Kidney (tissue), 14 donors: ENCODE measurements around the gene LY6G6F. TPM values are rescaled to one million over a fixed set of nuclear protein-coding genes. Genes with fewer than 3 reads are reported as not detected.

Experiments used
- DNase-seq, 5 donors: peaks; one replicate each; pipeline ENCODE4 v3.0.0-alpha.2; 2013 to 2020
- FAIRE-seq: peaks from 2 replicates; lab custom pipeline; 2012; peaks lifted over from hg19 to GRCh38; lab: Jason Lieb, UNC
- H3K27ac ChIP-seq, 2 donors: one replicate each; pipeline ENCODE4 v1.7.0; 2013; ENCODE audit warnings: low read depth in 2 of 2, low read length in 2 of 2, inconsistent platforms in 1 of 2
- H3K27me3 ChIP-seq: one replicate; pipeline ENCODE4 v1.7.1; 2013; ENCODE audit warnings: low read length, inconsistent platforms; ENCODE audit not compliant: control insufficient read depth, insufficient read depth
- H3K36me3 ChIP-seq, 3 donors: one replicate each; pipeline versions ENCODE4 v1.7.0 to v1.7.1; 2013; ENCODE audit warnings: low read length in 3 of 3, control low read depth in 1 of 3, inconsistent platforms in 1 of 3; ENCODE audit not compliant: insufficient read depth in 3 of 3, control insufficient read depth in 2 of 3
- H3K4me1 ChIP-seq, 3 donors: one replicate each; pipeline versions ENCODE4 v1.7.0 to v1.7.1; 2013; ENCODE audit warnings: low read length in 3 of 3, inconsistent platforms in 1 of 3, low read depth in 1 of 3; ENCODE audit not compliant: control insufficient read depth in 2 of 3, insufficient read depth in 2 of 3
- H3K4me3 ChIP-seq, 3 donors: one replicate each; pipeline versions ENCODE4 v1.7.0 to v1.8.1; 2013; ENCODE audit warnings: low read length in 3 of 3, control low read depth in 1 of 3, inconsistent platforms in 1 of 3
- H3K9ac ChIP-seq, 3 donors: one replicate each; pipeline versions ENCODE4 v1.7.0 to v1.7.1; 2013; ENCODE audit warnings: low read length in 3 of 3, control low read depth in 1 of 3, inconsistent platforms in 1 of 3
- H3K9me3 ChIP-seq, 3 donors: one replicate each; pipeline versions ENCODE4 v1.7.0 to v1.7.1; 2013; ENCODE audit warnings: low read length in 3 of 3, control low read depth in 1 of 3, inconsistent platforms in 1 of 3; ENCODE audit not compliant: control insufficient read depth in 2 of 3, insufficient read depth in 1 of 3
- intact Hi-C: fragments of 100-400 bp; cut with DNase I; formaldehyde crosslinking; loops from one replicate; pipeline ENCODE4 v1.11.1; 2022
- polyA plus RNA-seq: library from polyadenylated mRNA; stranded (reverse); fragments of 350-450 nt; fragmentation: Illumina TruSeq; extraction: RNeasy Lipid Tissue Mini Kit (QIAGEN cat#74804); gene quantifications from one replicate; pipeline ENCODE4 v1.2.3, GENCODE V29; 2014; ENCODE audit warnings: low read depth, low replicate concordance; ENCODE audit not compliant: insufficient read depth
- total RNA-seq: library from RNA; stranded (reverse); fragmentation: NEBNext Ultra II Directional; extraction: Animal tissue kit (Norgen Biotek cat#: 25700); gene quantifications from one replicate; pipeline ENCODE4 v1.2.1, GENCODE V29; 2021
- TF ChIP-seq, protein P1 (sequence below): IDR thresholded peaks from 3 replicates; pipeline ENCODE4 v1.5.1; 2012; ENCODE audit warnings: mild to moderate bottlenecking, moderate library complexity, borderline replicate concordance; ENCODE audit not compliant: insufficient read depth; ENCODE audit errors: extremely low read depth
- donor health status: control.
- donor health status: control.
- donor health status: control.
- donor health status: control.
- donor health status: control.
- donor health status: DM: yes; HTN: yes; CAD: no.
- donor health status: Normal renal cell carcinoma (clear cell type).

The LY6G6F gene
- total and polyA plus RNA-seq, 2 donors from 2014 or later: not detected

DNA sequence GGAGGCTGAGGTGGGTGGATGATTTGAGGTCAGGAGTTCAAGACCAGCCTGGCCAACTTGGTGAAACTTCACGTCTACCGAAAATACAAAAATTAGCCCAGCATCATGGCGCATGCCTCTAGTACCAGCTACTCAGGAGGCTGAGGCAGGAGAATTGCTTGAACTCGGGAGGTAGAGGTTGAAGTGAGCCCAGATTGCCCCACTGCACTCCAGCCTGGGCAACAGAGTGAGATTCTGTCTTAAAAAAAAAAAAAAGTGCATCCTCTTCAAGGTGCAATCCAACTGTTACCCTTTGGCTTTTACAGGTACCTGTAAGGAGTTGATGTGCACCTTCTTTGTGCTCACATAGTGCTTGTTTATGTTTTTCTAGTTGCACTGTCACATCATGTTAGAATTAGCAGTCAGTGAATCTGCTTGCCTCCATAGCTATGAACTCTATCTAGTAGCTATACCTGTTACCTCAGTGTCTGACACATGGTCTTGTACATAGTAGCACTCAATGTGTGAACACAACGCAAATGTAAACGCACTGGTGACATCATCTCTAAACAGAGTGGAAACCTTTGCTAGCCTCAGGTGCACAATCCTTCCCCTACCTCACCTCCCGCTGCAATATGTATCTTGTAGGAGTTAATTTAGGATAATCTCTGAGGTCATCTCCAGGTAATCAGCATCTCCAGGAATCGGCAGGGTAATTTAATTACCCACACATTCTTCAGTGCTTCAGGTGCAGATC is 42.8 kb downstream of the LY6G6F start:
- Histone ChIP-seq H3K4me1 (no peaks in the 10 kb centered on the region), H3K27me3 (no peaks in the 10 kb centered on the region), H3K4me3 (no peak overlapping the region), H3K36me3 (peaks cover 0 to 3% (median 3%) of the 10 kb centered on the region in 3 donors), H3K9me3 (no peaks in the 10 kb centered on the region), H3K27ac (no peak overlapping the region), H3K9ac (no peak overlapping the region)
- TF ChIP-seq, protein P1, sequence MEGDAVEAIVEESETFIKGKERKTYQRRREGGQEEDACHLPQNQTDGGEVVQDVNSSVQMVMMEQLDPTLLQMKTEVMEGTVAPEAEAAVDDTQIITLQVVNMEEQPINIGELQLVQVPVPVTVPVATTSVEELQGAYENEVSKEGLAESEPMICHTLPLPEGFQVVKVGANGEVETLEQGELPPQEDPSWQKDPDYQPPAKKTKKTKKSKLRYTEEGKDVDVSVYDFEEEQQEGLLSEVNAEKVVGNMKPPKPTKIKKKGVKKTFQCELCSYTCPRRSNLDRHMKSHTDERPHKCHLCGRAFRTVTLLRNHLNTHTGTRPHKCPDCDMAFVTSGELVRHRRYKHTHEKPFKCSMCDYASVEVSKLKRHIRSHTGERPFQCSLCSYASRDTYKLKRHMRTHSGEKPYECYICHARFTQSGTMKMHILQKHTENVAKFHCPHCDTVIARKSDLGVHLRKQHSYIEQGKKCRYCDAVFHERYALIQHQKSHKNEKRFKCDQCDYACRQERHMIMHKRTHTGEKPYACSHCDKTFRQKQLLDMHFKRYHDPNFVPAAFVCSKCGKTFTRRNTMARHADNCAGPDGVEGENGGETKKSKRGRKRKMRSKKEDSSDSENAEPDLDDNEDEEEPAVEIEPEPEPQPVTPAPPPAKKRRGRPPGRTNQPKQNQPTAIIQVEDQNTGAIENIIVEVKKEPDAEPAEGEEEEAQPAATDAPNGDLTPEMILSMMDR: no peak
- FAIRE-seq (no peak), DNase-seq (no peak)
- intact Hi-C loops: no loop called here

DNA sequence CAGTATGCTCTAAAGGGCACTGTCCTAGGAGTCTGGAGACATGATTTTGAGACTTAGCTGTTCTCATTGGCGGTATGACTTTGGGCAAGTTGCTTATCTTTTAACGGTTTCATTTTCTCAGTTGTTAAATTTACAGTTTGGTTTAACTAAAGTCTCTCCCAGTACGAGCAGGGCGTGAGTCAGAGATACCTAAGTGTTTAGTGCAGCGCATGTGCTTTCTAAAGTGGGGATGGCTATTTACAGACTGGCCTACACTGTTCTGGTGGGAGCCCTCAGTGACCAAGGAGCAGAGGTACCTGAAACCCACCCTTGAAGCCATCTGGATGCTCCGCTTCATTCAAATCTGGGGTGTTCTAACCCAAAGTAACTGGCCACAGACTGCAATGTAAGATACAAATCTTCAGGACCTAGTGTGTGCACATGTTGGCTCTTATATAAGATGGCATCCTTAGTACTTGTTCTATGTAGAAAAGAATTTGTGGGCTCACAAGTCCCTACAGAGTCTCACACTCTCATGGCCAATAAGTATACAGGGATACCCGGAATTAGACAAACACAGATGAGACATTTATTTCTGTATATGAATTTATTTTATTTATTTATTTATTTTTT is 43.9 kb downstream of the LY6G6F start:
- FAIRE-seq (no peak), DNase-seq (peak in 1 of 5 donors; percentile 2)
- no peaks in the 10 kb centered on the region for H3K4me1 ChIP-seq
- no peaks in the 10 kb centered on the region for H3K27me3 ChIP-seq
- H3K27ac ChIP-seq: no peak overlapping the region
- H3K4me3 ChIP-seq: no peak overlapping the region
- H3K9me3 ChIP-seq: no peaks in the 10 kb centered on the region
- TF ChIP-seq, protein P1: no peak
- intact Hi-C loops: no loop called here
- H3K9ac ChIP-seq: no peak overlapping the region
- H3K36me3 ChIP-seq: peaks cover 0 to 3% (median 3%) of the 10 kb centered on the region in 3 donors

- H3K36me3 ChIP-seq: no peaks in the 10 kb centered on the region
- H3K27me3 ChIP-seq: no peaks in the 10 kb centered on the region
- FAIRE-seq (no peak), DNase-seq (no peak)
- TF ChIP-seq, protein P1: no peak
- H3K4me1 ChIP-seq: no peaks in the 10 kb centered on the region
- H3K27ac ChIP-seq: no peak overlapping the region
- H3K4me3 ChIP-seq: no peak overlapping the region
- intact Hi-C loops: no loop called here
- H3K9me3 ChIP-seq: no peaks in the 10 kb centered on the region
- H3K9ac ChIP-seq: no peak overlapping the region
Measured at GRCh38 chr6:31752739-31753319, 46.2 kb downstream of the LY6G6F start.
